GM23248 (cell line): ENCODE measurements around the gene METRNL.

Experiments
- EZH2 ChIP-seq: fragments of 200-600 bp; sonication (generic); IDR thresholded peaks from 2 replicates; pipeline ENCODE4 v1.6.1; 2018; ENCODE audit warnings: antibody characterized with exemption, mild to moderate bottlenecking; ENCODE audit not compliant: insufficient read depth, poor library complexity, severe bottlenecking
- EZH2phosphoT487 ChIP-seq: fragments of 200-600 bp; sonication (generic); IDR thresholded peaks from 2 replicates; pipeline ENCODE4 v1.6.1; 2018; ENCODE audit warnings: antibody characterized with exemption, moderate library complexity, mild to moderate bottlenecking, low read depth; ENCODE audit not compliant: insufficient read depth

DNA sequence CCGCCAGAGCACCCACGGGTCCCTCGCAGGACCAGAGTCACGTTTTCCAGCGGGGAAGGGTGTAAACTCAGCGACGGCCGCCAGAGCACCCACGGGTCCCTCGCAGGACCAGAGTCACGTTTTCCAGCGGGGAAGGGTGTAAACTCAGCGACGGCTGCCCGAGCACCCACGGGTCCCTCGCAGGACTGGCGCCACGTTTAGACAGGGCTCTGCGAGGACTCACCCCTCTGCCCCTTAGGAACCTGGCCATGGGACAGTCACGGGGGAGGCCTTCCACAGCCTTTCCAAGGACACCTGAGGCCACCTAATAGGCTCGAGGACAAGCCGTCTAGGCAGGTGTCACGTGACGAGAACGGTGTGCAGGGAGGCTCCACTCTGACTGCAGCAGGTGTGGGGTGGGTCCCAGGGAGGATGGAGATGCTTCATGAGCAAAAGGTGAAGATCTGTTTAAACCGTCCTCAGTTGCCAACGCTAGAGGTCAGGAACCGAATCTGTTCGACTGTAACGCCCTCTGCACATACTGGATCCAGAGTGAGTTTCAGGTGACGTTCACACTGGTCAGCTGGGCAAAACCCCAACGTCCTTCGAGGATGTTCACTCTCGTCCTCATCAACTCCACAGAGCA, 48.0 kb upstream of the METRNL start:
- TF ChIP-seq EZH2 (no peak), EZH2phosphoT487 (no peak)
